Upper lobe of left lung (tissue), 4 donors: ENCODE data around the gene CABYR.

Source experiments
- EP300 ChIP-seq, 4 donors: sonication (generic); formaldehyde crosslinking; IDR thresholded peaks; one replicate each; pipeline ENCODE4 v1.5.1; 2017; ENCODE audit warnings: antibody characterized with exemption in 4 of 4, control low read depth in 2 of 4
- POLR2A ChIP-seq, 4 donors: fragments of 450-650 bp; IDR thresholded peaks; one replicate each; pipeline ENCODE4 v1.5.1; 2016 to 2017; ENCODE audit warnings: antibody characterized with exemption in 4 of 4, mild to moderate bottlenecking in 2 of 4
- POLR2AphosphoS5 ChIP-seq, 2 donors: sonication (generic); formaldehyde crosslinking; IDR thresholded peaks; one replicate each; pipeline ENCODE4 v1.5.1; 2017; ENCODE audit warnings: antibody characterized with exemption in 2 of 2
- TF ChIP-seq, protein P1 (sequence below), 6 experiments: fragments of 450-650 bp in 4 of 6; fragments of 200-600 bp in 2 of 6; sonication (generic) in 2 of 6; IDR thresholded peaks; one replicate each; pipeline ENCODE4 v1.5.1; 2016 to 2019; ENCODE audit warnings: antibody characterized with exemption in 6 of 6

GRCh38 chr18:24161304-24161703 lies 22.4 kb downstream of the CABYR start:
- TF ChIP-seq, protein P1, sequence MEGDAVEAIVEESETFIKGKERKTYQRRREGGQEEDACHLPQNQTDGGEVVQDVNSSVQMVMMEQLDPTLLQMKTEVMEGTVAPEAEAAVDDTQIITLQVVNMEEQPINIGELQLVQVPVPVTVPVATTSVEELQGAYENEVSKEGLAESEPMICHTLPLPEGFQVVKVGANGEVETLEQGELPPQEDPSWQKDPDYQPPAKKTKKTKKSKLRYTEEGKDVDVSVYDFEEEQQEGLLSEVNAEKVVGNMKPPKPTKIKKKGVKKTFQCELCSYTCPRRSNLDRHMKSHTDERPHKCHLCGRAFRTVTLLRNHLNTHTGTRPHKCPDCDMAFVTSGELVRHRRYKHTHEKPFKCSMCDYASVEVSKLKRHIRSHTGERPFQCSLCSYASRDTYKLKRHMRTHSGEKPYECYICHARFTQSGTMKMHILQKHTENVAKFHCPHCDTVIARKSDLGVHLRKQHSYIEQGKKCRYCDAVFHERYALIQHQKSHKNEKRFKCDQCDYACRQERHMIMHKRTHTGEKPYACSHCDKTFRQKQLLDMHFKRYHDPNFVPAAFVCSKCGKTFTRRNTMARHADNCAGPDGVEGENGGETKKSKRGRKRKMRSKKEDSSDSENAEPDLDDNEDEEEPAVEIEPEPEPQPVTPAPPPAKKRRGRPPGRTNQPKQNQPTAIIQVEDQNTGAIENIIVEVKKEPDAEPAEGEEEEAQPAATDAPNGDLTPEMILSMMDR (IDR thresholded peaks at IDR 0.05), result no peak
- TF ChIP-seq POLR2A (IDR thresholded peaks at IDR 0.05), result no peak
- TF ChIP-seq EP300 (IDR thresholded peaks at IDR 0.05), result no peak
- TF ChIP-seq POLR2AphosphoS5 (IDR thresholded peaks at IDR 0.05), result no peak
